Measurements from ENCODE around the gene TSPAN3.

Gene TSPAN3

GRCh38 chr15:77002954-77003912, 67.7 kb downstream of the TSPAN3 start:
- no peak for DNase-seq

- DNase-seq: no peak
Measured at GRCh38 chr15:77002436-77002835, 68.5 kb downstream of the TSPAN3 start.

- DNase-seq: no peak
Measured at GRCh38 chr15:77001966-77002365, 68.9 kb downstream of the TSPAN3 start.

- peak; percentile 60 to 79 for DNase-seq
Measured at GRCh38 chr15:77001351-77001750, 69.6 kb downstream of the TSPAN3 start.

GRCh38 chr15:76999996-77000395, 70.9 kb downstream of the TSPAN3 start:
- no peak for DNase-seq

- DNase-seq: no peak
Measured at GRCh38 chr15:76998663-76999285, 72.1 kb downstream of the TSPAN3 start.

- DNase-seq: no peak
Measured at GRCh38 chr15:76996526-76997401, 74.1 kb downstream of the TSPAN3 start.

GRCh38 chr15:76996076-76996525, 74.8 kb downstream of the TSPAN3 start:
- DNase-seq: no peak

- peak in 1 of 2 experiments; percentile 6 for DNase-seq
Measured at GRCh38 chr15:76994971-76995945, 75.7 kb downstream of the TSPAN3 start, which contains the start of gene PSTPIP1. TSS of gene PSTPIP1 (plus strand) at chr15:76995126. CDS start at chr15:76995574, 448 bp downstream.

GRCh38 chr15:76994496-76994895, 76.4 kb downstream of the TSPAN3 start:
- no peak for DNase-seq

GRCh38 chr15:76994001-76994400, 76.9 kb downstream of the TSPAN3 start:
- DNase-seq: no peak

- DNase-seq: no peak
Measured at GRCh38 chr15:76993114-76993725, 77.7 kb downstream of the TSPAN3 start.

- no peak for DNase-seq
Measured at GRCh38 chr15:76991741-76992645, 78.9 kb downstream of the TSPAN3 start.
